HG03159 (cell line): ENCODE measurements around the gene TBC1D10A.

Experiments used
- ATAC-seq: cut with Tn5 transposase; IDR thresholded peaks from one replicate; pipeline ENCODE4 v1.9.1; 2021; ENCODE audit warnings: mild to moderate bottlenecking, moderate library complexity; ENCODE audit not compliant: unreplicated experiment

TBC1D10A gene

DNA sequence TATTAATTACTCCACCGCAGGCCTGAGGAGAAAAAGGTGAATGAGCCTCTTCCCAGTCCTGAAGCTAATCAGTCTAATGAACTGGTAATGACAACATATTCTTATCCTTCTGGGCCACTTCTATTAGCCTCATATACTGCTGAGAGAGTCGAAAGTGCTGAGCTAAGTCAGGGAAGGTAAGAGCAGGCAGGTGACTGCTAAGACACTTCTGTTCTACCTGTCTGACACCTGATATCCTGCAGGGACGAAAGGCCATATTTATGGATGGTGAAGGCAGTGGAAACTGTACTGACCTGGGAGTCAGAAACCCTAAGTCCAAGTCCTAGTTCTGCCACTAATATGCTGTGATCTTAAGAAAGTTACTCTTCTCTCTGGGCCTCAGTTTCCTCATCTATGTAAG lies 3.5 kb downstream of the TBC1D10A start:
- ATAC-seq: no peak

DNA sequence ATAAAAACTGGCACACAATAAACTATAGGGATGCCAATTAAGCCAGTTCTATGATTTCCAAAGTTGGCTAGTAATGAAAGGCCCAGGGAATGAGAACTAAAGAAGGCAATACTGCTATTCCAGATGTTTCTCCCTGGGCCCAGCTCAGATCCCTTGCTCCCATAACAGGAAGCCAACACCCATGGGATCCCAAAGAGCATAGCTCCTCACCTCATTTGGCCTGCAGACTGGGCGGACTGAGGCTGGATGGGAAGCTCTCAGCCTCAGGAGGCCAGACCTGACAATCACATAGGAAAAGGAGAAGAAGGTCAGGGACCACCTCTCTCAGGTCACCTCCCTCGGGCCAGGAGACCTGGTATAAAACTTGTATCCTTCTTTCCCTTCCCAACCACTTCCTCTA lies 5.3 kb downstream of the TBC1D10A start:
- ATAC-seq: no peak

DNA sequence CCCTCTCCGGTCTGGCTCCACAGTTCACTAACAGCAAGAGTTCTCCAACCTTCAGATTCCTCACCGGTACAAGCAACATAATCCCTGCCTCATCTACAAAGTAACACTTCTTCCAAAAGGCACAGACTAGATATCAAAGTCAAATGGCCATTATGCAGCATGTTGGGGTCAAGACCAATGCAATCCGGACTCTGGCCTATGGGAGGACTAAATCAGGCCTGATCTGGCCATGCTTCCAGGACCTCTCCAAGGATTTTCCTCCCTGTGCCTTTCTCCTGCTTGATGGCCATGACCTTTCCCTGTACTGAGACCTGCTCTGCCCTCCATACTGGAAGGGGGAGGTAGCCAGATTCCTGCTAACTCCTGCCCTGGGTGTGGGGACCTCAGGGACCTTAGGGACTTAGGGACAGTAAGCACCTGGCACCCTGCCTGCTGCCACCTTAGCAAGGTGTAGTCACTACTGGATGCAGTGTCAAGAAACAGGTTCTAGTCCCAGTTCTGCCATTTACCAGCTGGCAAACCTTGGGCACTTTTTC lies 6.7 kb downstream of the TBC1D10A start:
- ATAC-seq: no peak

DNA sequence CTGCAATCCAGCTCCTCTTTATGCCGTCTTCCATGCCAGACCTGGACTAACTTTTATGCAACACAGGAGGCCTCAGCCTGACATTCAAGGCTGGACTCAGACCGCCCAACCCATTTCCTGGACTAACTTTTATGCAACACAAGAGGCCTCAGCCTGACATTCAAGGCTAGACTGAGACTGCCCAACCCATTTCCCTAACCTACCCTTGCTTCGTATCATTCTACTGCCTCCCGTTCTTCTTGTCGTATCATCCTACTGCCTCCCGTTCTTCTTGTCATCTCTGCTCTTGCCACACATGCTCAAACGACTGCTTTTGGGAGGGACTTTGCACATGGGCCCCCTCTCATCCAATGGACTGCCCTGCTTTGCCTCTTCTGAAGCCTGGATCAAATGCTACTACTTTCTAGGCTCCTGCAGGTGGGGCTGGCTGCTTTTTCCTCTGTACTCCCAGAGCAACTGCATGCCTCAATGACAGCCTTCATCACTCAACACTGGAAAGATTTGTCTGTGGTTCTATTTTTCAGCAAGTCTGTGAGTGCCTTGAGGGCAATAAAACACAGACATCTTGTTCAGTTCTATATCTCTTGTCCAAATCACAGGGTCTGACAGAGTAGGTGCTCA lies 7.8 kb downstream of the TBC1D10A start:
- no peak for ATAC-seq

DNA sequence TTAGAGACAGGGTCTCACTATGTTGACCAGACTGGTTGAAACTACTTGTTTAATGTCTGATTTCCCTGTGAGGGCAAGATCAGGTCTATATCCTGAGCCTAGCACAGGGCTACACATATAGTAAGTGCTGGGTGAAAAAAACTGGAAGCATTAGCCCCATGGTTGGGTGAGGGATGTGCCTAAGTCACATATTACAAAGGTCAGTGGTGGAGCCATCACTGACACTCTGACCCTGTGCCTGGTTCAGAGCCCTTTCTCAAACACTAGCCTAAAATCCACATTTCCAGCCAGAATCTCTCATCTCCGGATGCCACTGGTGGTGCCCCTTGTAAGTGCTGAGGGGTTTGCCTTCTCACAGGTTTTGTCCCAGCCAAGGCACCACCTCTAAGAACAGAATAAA lies 9.0 kb downstream of the TBC1D10A start:
- no peak for ATAC-seq

DNA sequence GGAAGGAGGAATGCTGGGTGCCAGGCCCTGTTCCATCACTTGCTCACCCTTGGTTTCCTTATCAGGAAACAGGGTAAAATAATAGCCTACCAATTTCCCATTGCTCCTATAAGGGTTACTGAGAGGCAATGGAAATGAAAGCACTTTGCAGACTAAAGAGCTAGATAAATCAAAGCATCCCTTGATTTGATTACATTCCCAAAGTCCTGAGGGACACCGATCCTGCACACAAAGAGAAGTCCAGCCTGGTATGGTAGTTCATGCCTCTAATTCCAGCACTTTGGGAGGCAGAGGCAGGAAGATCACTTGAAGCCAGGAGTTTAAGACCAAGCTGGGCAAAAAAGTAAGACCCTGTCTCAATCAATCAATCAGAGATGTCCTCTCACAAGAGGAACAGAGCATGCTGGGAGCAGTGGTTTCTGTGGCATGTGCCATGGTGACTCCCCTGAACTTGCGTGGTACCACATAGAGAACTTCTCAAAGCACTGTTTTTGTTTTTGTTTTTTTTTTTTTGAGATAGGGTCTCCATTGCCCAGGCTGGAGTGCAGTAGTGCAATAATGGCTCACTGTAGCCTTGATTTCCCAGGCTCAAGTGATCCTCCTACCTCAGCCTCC lies 10.7 kb downstream of the TBC1D10A start:
- no peak for ATAC-seq

DNA sequence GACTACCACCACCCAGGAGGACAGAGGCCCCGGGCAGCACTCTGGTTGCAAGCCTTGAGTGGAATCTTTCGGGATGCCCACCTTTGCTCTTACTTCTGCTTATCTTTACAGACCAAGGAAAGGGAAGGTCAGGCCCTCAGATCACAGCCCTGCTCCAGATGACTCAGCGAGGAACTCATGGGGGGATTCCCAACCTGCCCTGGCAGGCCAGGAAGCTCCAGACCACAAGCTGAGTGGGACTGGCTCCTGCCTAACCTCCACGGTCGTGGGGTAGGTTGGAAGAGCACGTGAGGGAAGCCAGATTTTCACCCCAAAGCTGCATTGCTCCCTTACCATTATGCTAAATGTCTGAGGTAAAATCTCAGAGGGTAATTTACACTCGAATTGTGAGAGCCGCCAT lies 11.8 kb downstream of the TBC1D10A start:
- no peak for ATAC-seq

DNA sequence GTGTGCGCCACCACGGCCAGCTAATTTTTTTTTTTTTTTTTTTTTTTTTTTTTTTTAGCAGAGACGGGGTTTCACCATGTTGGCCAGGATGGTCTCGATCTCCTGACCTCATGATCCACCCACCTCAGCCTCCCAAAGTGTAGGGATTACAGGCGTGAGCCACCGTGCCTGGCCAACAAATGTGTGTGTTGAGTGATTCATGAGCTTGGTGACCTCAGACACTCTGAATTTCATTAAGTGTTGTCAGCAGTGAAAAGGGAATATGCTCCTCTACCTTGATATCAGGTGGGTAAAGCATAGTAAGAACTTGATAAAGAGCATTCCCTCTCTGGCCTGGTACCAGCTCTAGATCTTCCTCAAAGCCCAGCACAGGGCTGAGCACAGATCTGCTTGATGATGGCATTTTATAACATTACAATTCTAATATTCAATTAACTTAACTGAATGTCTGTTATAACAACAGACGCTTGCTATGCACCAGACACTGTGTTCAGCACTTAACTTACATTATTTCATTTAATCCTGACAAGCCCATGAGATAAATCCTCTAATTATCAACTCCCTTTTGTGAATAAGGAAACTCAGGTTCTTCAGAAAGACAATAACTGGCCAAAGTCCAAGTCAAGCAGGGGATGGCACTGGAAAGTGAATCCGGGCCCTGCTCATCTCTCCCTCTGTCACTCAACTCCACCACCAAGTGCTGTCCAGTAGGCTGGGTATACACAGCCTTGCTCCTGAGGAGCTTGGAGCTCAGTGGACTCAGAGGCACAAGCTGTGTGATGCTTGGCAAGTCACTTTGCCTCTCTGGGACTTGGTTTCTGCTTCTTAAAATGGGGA lies 13.0 kb downstream of the TBC1D10A start:
- no peak for ATAC-seq

DNA sequence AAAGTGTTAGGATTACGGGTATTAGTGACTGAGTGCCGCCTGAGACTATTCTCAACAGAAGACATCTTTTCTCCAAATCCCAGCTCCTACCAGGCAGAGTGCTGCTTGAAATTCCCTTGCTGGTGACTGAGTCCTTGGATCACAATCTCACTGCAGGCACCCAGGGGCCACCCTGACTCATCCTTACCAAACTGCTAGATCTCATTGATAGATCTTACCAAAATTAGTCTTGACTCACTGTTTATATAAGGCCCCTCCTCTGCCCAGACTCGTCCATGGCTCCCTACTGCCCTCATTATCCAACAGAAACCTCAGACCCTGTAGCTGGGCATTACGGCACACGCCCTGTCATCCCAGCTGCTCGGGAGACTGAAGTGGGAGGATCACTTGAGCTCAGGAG lies 14.7 kb downstream of the TBC1D10A start:
- no peak for ATAC-seq

DNA sequence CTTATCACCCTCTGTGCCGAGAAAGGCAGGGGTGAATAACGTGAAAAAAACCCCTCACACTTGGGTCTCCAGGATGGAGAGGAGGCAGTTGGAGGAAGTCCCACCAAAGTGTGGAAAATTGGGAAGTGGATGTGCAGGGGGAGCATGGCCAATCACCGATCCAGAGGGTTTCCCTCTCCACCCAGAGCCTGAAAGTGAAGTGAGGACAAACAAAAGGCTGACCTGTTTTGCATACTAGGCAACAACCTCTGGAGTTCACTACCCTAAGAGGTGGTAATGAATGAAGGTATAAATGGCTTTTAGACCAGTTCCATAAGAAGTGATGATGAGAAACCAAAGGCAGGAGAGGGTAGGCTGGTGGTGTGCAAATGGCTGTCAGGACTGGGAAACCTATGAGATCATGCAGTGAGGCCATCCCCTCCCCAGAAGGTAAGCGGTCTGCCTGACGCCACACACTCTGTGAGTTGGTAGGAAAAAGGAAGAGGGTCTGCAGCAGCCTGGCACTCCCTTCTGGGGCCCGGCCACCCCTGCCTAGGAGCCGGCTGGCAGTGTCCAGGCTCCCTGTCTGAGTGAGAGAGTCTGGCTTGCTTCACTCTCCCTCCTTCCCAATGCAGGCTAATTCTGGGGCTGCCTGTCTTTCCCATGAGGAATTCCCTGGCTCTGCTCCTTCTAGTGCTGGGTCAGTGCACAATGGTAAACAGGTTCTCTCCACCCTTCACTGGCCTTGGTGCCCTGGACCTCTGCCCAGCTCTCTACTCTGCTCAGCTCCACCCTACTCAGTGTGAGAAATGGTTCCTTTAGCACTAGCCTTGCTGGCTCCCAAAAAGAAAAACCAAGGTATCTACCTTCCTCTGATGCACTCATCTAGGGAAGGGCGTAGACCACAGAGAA lies 15.6 kb downstream of the TBC1D10A start:
- ATAC-seq: no peak

DNA sequence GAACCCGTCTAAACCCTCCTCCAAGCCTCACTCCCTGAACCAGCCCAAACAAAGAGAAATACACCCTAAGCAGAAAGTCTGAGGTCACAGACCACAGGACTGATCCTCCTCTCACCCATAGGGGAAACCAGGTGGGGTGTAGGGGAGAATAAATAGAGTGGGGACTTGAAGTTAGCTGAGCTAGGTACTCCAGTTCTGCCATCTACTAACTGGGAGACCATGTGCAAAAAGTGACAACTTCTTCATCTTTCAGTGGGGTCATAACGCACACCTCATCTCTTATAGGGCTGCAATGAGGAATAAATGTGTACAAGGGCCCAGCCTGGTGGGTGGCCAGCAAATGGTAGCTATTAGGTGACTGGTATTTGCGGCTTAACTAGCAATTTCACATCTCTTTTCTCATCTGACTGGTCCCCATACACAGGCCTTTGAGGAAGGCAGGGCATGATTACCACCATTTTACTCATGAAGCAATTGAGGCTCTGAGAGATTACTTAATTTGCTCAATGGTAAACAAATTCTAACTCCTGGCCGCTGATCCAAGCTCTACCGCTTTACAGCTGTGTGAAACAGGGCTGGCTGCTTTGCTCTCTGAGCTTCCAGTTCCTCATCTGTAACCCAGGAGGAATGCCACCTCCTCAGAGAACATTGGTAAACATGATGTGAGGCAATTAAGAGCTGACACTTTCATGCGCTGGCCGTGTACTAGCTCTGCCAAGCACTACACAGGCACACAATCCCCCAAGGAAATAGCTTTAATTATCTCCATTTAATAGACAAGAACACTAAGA lies 16.6 kb downstream of the TBC1D10A start:
- ATAC-seq: peak; percentile 36

DNA sequence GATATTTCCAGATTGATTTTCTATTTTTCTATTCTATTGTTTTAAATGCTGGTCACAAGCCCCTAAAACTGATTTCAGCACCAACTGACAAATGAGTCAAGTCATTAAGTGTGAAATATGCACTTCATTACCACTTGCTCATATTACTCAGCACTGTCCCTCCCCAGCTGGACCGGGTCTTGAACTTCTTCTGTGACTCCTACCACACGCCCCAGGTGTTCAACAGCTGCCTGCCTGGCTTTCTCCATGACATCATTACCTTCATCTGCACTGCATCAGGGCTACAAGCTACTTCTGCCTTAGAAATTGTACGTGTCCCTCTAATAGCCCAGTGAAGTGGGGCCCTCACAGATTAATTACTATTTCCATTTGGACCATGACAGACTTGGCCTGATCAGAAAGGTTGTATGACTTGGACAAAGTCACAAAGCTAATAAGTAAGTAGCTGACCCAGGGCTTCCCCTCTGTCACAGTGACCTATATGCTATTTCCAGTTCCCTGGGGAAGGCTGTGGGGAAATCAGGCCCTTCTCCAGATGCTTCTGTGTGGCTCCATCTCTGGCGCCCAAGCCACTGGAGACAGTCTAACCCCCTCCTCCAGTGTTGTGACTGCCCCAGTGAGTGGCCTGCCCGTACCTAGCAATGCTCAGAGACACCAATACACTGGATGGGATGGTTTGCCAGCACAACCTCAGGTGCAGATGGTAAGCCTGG lies 18.1 kb downstream of the TBC1D10A start:
- ATAC-seq: no peak

DNA sequence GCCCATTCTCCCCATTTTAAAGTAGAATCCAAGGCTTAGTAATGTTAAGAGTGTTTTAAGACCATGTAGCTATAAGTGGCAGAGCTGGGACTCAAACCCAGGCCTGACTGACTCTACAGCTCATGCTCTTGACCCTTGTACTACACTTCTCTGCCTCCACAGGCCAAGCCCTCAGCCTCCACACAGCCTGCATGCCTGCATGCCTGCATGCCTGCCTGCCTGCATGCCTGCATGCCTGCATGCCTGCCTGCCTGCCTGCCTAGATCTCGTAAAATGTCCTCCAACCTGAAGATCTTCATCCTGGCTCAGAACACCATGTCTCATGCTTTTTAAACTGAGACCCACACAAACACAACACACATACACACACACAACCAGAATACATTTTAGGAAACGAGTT lies 18.6 kb downstream of the TBC1D10A start:
- no peak for ATAC-seq

DNA sequence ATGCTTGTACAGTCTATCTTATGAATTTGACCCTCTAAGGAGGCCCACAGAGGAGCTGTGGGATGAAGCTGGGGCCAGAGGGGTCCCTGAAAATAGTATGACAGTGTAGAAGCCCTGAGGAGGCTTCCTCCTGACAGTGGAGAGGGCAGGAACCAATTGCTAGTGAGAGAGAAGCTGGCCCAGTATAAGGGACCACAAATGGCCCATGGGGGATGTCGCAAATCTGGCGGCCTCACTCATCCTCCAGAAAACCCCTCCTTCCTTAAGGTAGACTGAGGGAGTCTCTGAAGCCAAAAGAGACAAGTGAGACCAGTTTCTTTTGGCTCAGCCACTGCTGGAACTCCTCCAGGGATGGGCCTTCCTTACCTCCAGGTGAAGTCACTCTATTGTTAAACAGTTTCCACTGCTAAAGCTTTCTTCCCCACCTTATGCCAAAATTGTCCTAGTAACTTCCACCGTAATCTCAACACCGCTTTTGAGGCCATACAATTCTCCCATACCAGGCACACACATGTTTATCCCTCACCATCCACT lies 19.6 kb downstream of the TBC1D10A start:
- ATAC-seq: no peak

DNA sequence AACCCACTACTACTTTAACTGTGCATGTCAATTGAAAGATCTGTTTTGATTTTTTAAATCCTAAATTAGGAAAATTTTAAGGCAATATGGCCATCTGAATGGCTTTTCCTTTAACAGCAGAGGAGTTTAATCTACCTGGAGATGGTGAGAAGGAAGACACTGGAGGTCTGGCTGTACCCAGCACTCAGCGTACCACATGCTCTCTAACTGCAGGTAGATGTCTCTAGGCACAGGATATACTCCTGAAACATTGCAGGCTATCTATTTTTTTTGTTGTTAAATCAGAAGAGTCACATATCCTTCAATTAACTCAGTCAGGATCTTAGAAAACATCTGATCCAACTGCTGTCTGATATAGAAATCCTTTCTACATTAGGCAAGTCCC lies 20.1 kb downstream of the TBC1D10A start:
- no peak for ATAC-seq

DNA sequence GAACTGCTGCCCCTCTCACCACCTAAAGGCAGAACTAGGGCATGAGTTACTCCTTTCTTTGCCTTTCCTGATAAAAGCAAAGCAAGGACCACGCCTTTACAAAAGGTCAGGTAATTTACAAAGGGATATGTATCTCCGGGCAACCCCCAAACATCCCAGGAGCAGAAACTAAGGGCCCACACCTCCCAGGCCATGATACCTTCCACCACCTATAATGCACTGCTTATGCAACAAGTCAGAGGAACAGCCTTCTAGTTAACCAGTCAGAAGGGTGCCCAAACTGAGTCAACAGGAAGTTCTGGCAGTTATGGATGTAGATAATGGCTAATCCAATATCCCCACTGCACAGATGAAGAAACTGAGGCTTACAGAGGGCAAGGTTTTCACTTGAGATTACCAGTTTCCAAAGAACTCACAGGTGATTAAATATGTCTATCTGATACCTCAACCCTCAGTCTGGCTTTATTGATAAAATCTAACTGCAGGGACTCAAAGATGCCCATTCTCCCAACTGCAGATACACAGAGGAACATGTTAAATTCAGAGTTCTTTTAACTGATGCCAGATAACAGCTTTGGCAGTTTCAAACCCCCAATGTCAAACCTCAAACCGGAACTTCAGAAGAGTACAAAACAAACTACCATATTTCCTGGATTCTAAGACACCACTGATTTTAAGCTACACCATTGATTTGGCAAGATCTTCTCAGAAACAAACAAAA lies 20.7 kb downstream of the TBC1D10A start:
- ATAC-seq: no peak

DNA sequence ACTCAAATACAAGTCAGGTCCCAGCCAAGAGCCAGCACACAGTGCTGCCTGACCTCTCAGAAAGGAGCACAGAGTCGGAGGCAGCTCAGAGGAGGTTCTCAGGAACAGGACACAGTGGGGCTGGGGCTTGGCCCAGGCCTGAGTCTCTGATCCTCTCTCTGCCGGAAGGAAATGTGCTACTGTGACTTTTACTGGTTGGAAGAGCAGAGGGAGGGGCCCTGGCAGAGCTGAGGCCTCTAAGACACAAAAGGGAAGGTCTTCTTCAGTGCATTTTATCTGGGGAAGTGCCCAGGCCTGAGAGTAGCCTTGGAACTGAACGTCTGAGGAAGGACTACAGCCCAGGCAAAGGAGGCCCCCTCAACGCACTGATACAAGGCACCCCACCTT lies 21.2 kb downstream of the TBC1D10A start:
- ATAC-seq: no peak

DNA sequence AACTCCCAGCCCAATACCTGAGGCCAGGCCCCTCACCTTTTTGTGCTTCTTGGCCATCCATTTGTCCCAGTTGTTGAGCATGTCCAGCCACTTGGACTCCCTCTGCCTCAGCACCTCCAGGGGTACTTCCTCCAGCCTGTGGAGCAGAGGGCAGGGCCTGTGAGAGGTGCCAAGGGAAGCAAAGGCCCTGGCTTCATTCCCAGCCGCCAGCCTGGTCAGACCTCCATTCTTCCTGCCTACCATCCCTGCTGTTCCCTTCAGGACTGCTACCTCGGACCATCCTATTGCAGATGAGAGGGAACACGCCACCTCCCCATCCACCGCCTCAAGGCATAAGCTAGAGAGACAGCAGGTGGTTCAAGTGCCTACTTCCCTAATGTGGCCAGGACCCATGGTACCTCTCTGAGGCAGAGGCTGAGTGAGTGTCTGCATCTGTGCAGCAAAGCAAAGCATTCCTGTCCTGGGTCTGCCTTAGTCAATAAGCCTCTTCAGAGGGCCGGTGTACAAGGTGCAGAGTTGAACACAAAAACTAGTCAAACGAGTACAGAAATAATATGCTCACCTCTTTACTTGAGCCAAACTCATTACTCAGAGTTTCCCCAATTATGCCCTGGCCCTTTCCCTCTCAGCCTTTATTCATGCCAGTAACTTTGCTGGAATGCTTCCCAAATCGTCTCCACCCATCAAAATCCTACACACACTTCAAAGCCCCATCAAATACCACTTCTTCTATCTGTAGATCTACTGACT lies 22.1 kb downstream of the TBC1D10A start:
- ATAC-seq: no peak
